Neural cell (in vitro differentiated cells): ENCODE measurements around the gene TMEM127. TPM values are rescaled to one million over a fixed set of nuclear protein-coding genes. Genes with fewer than 3 reads are reported as not detected.

ENCODE experiments used
- H2AFZ ChIP-seq: fragments of 200-600, 300-800 bp; sonication (generic), shearing (Covaris generic); 2 replicates; pipeline ENCODE4 v1.6.0; 2014; ENCODE audit warnings: low read depth, mild to moderate bottlenecking, antibody characterized with exemption, low read length, moderate library complexity
- H3F3A ChIP-seq: fragments of 200-600 bp; shearing (Covaris generic); 2 replicates; pipeline ENCODE4 v1.6.1; 2016; ENCODE audit warnings: mild to moderate bottlenecking, moderate library complexity, mixed read lengths, antibody characterized with exemption, low read length; ENCODE audit not compliant: insufficient read depth, poor library complexity, severe bottlenecking
- H3K27ac ChIP-seq: fragments of 200-600, 300-800 bp; sonication (generic), shearing (Covaris generic); 2 replicates; pipeline ENCODE4 v1.5.1; 2014; ENCODE audit warnings: mild to moderate bottlenecking, low read length, moderate library complexity
- H3K27me3 ChIP-seq: fragments of 300-800, 200-600 bp; sonication (generic), shearing (Covaris generic); 2 replicates; pipeline ENCODE4 v1.6.0; 2014; ENCODE audit warnings: mild to moderate bottlenecking, low read depth, low read length, moderate library complexity; ENCODE audit not compliant: insufficient read depth
- H3K36me3 ChIP-seq: fragments of 300-800, 200-600 bp; sonication (generic), shearing (Covaris generic); 2 replicates; pipeline ENCODE4 v1.5.1; 2014; ENCODE audit warnings: mild to moderate bottlenecking, antibody characterized with exemption, low read length, moderate library complexity; ENCODE audit not compliant: insufficient read depth
- H3K4me2 ChIP-seq: fragments of 300-800, 200-600 bp; sonication (generic), shearing (Covaris generic); 2 replicates; pipeline ENCODE4 v1.6.0; 2014; ENCODE audit warnings: mild to moderate bottlenecking, low read length
- H3K4me3 ChIP-seq: fragments of 300-800, 200-600 bp; sonication (generic), shearing (Covaris generic); 2 replicates; pipeline ENCODE4 v1.5.1; 2014; ENCODE audit warnings: mild to moderate bottlenecking, low read length, moderate library complexity
- H3K79me2 ChIP-seq: fragments of 200-600 bp; shearing (Covaris generic); replicated peaks from 2 replicates; pipeline ENCODE4 v1.6.0; 2014; ENCODE audit warnings: mild to moderate bottlenecking, low read length, moderate library complexity; ENCODE audit not compliant: insufficient read depth
- H3K9ac ChIP-seq: fragments of 300-800, 200-600 bp; sonication (generic), shearing (Covaris generic); 2 replicates; pipeline ENCODE4 v1.6.1; 2016; ENCODE audit warnings: mild to moderate bottlenecking, low read length, mixed read lengths
- H3K9me2 ChIP-seq: fragments of 200-600 bp; shearing (Covaris generic); 2 replicates; pipeline ENCODE4 v1.6.1; 2016; ENCODE audit warnings: mild to moderate bottlenecking, low read length, mixed read lengths; ENCODE audit not compliant: insufficient read depth
- H3K9me3 ChIP-seq: fragments of 200-600, 300-800 bp; sonication (generic), shearing (Covaris generic); 2 replicates; pipeline ENCODE4 v1.6.1; 2016; ENCODE audit warnings: mild to moderate bottlenecking, mixed run types, low read length, moderate library complexity, mixed read lengths
- H4K20me1 ChIP-seq: fragments of 200-600 bp; shearing (Covaris generic); 2 replicates; pipeline ENCODE4 v1.6.1; 2016; ENCODE audit warnings: mild to moderate bottlenecking, mixed run types; ENCODE audit not compliant: insufficient read depth
- CTCF ChIP-seq: fragments of 450-650 bp; IDR thresholded peaks from 2 replicates; pipeline ENCODE4 v1.5.1; 2014; ENCODE audit warnings: antibody characterized with exemption, mild to moderate bottlenecking, moderate library complexity; ENCODE audit not compliant: poor library complexity, severe bottlenecking
- EP300 ChIP-seq: fragments of 450-650 bp; conservative IDR thresholded peaks from 2 replicates; pipeline ENCODE4 v1.6.1; 2014; ENCODE audit warnings: antibody characterized with exemption, mild to moderate bottlenecking, moderate library complexity; ENCODE audit not compliant: poor library complexity, severe bottlenecking
- EZH2 ChIP-seq: fragments of 200-600, 300-800 bp; shearing (Covaris generic), sonication (generic); IDR thresholded peaks from 2 replicates; pipeline ENCODE4 v1.6.1; 2014; ENCODE audit warnings: antibody characterized with exemption, low read length, borderline replicate concordance, mild to moderate bottlenecking; ENCODE audit not compliant: insufficient read depth, poor library complexity, severe bottlenecking
- MXI1 ChIP-seq: fragments of 450-650 bp; conservative IDR thresholded peaks from 2 replicates; pipeline ENCODE4 v1.6.1; 2014; ENCODE audit warnings: antibody characterized with exemption, mild to moderate bottlenecking; ENCODE audit not compliant: poor library complexity, severe bottlenecking
- POLR2AphosphoS5 ChIP-seq: IDR thresholded peaks from 2 replicates; pipeline ENCODE4 v1.6.1; 2012
- RAD21 ChIP-seq: fragments of 450-650 bp; conservative IDR thresholded peaks from 2 replicates; pipeline ENCODE4 v1.6.1; 2014; ENCODE audit warnings: antibody characterized with exemption, mild to moderate bottlenecking, moderate library complexity
- REST ChIP-seq: IDR thresholded peaks from 2 replicates; pipeline ENCODE4 v1.6.1; 2012; ENCODE audit warnings: borderline replicate concordance
- SMC3 ChIP-seq: fragments of 450-650 bp; conservative IDR thresholded peaks from 2 replicates; pipeline ENCODE4 v1.6.1; 2014; ENCODE audit warnings: antibody characterized with exemption, mild to moderate bottlenecking, moderate library complexity; ENCODE audit not compliant: poor library complexity
- TAF1 ChIP-seq: IDR thresholded peaks from 2 replicates; pipeline ENCODE4 v1.6.1; 2012; ENCODE audit warnings: low read depth
- polyA plus RNA-seq: library from polyadenylated mRNA; depleted of rRNA; stranded (reverse); fragments of >200 nt; gene quantifications from 2 replicates; pipeline ENCODE4 v1.2.3, GENCODE V29; 2014

Gene TMEM127
- polyA plus RNA-seq, 1 donor from 2014 or later: 19.1 TPM

GRCh38 chr2:96239091-96239490 is 26.7 kb downstream of the TMEM127 start:
- no peak overlapping the region for H3K4me2 ChIP-seq
- H3F3A ChIP-seq: no peaks in the 10 kb centered on the region
- H3K27ac ChIP-seq: no peak overlapping the region
- H3K9me3 ChIP-seq: no peaks in the 10 kb centered on the region
- H3K4me3 ChIP-seq: no peak overlapping the region
- H3K9me2 ChIP-seq: no peaks in the 10 kb centered on the region
- no peaks in the 10 kb centered on the region for H3K27me3 ChIP-seq
- H3K36me3 ChIP-seq: no peaks in the 10 kb centered on the region
- no peak overlapping the region for H2AFZ ChIP-seq
- H3K9ac ChIP-seq: no peak overlapping the region
- TF ChIP-seq EZH2: no peak
- H3K79me2 ChIP-seq: no peaks in the 10 kb centered on the region
- H4K20me1 ChIP-seq: no peaks in the 10 kb centered on the region

- Histone ChIP-seq H3K79me2 (no peaks in the 10 kb centered on the region), H3K27me3 (no peaks in the 10 kb centered on the region), H3K36me3 (no peaks in the 10 kb centered on the region), H3F3A (no peaks in the 10 kb centered on the region), H3K9ac (no peak overlapping the region), H3K27ac (no peak overlapping the region), H4K20me1 (no peaks in the 10 kb centered on the region), H2AFZ (no peak overlapping the region), H3K4me2 (no peak overlapping the region), H3K9me2 (no peaks in the 10 kb centered on the region), H3K9me3 (no peaks in the 10 kb centered on the region), H3K4me3 (no peak overlapping the region)
- TF ChIP-seq MXI1 (no peak), TAF1 (no peak), RAD21 (no peak), CTCF (no peak), REST (no peak), SMC3 (no peak), POLR2AphosphoS5 (no peak), EZH2 (no peak), EP300 (no peak)
These were observed 27.5 kb downstream of the TMEM127 start for GRCh38 chr2:96238266-96238665.

GRCh38 chr2:96236882-96237281 is 28.9 kb downstream of the TMEM127 start:
- no peaks in the 10 kb centered on the region for H3K9me2 ChIP-seq
- no peaks in the 10 kb centered on the region for H3K27me3 ChIP-seq
- no peak overlapping the region for H3K27ac ChIP-seq
- TF ChIP-seq POLR2AphosphoS5: no peak
- no peak for TF ChIP-seq RAD21
- TF ChIP-seq REST: no peak
- no peak for TF ChIP-seq TAF1
- no peak for TF ChIP-seq SMC3
- no peak for TF ChIP-seq MXI1
- no peak for TF ChIP-seq EP300
- no peak for TF ChIP-seq CTCF
- TF ChIP-seq EZH2: no peak
- no peak overlapping the region for H3K4me2 ChIP-seq
- no peaks in the 10 kb centered on the region for H3K9me3 ChIP-seq
- no peaks in the 10 kb centered on the region for H3F3A ChIP-seq
- no peak overlapping the region for H3K4me3 ChIP-seq
- no peak overlapping the region for H3K9ac ChIP-seq
- H3K36me3 ChIP-seq: no peaks in the 10 kb centered on the region
- H2AFZ ChIP-seq: no peak overlapping the region
- H3K79me2 ChIP-seq: no peaks in the 10 kb centered on the region
- no peaks in the 10 kb centered on the region for H4K20me1 ChIP-seq
